Calu3 (cell line): ENCODE measurements around the gene UBE2E3. TPM values are rescaled to one million over a fixed set of nuclear protein-coding genes. Genes with fewer than 3 reads are reported as not detected.

Experiments used
- BruUV-seq: library from RNA; stranded (reverse); fragments of 400-500 nt; replicated peaks from 2 replicates; lab custom pipeline; 2021; lab: Mats Ljungman, UMichigan
- CTCF ChIA-PET: fragments of 300-600 bp; sonication (Branson Sonifier 250); formaldehyde crosslinking; loops from one replicate; lab custom pipeline; 2022; ENCODE audit warnings: antibody characterized with exemption; lab: Charles Lee
- DNase-seq: peaks from one replicate; pipeline ENCODE4 v3.0.0; 2022
- H3K27ac Mint-ChIP-seq: one replicate; pipeline ENCODE4 v1.8.0; 2022; ENCODE audit warnings: mixed read lengths; ENCODE audit not compliant: unreplicated experiment
- H3K27me3 Mint-ChIP-seq: one replicate; pipeline ENCODE4 v1.8.0; 2022; ENCODE audit warnings: mixed read lengths; ENCODE audit not compliant: unreplicated experiment
- H3K36me3 Mint-ChIP-seq: one replicate; pipeline ENCODE4 v1.8.0; 2022; ENCODE audit warnings: mild to moderate bottlenecking, moderate library complexity, mixed read lengths; ENCODE audit not compliant: insufficient read depth, unreplicated experiment
- H3K4me1 Mint-ChIP-seq: one replicate; pipeline ENCODE4 v1.8.0; 2022; ENCODE audit warnings: mild to moderate bottlenecking, low read depth, mixed read lengths; ENCODE audit not compliant: unreplicated experiment
- H3K4me3 Mint-ChIP-seq: one replicate; pipeline ENCODE4 v1.8.0; 2022; ENCODE audit warnings: mild to moderate bottlenecking, low read depth, moderate library complexity, mixed read lengths; ENCODE audit not compliant: unreplicated experiment
- H3K9me3 Mint-ChIP-seq: one replicate; pipeline ENCODE4 v1.8.0; 2022; ENCODE audit warnings: low read depth, mixed read lengths; ENCODE audit not compliant: unreplicated experiment
- intact Hi-C: fragments of 100-400 bp; cut with micrococcal nuclease; formaldehyde crosslinking; loops from one replicate; pipeline ENCODE4 v1.10.0; 2022; ENCODE audit not compliant: unreplicated experiment
- total RNA-seq: library from RNA; stranded (reverse); gene quantifications from 2 replicates; pipeline ENCODE4 v1.2.3, GENCODE V29; 2022
- TF ChIP-seq, protein P1 (sequence below): fragments of 200-600 bp; IDR thresholded peaks from one replicate; pipeline ENCODE4 v1.8.0; 2022; ENCODE audit warnings: antibody characterized with exemption; ENCODE audit not compliant: unreplicated experiment

The UBE2E3 gene
- total RNA-seq, 1 experiment from 2014 or later, result 64.3 TPM

DNA sequence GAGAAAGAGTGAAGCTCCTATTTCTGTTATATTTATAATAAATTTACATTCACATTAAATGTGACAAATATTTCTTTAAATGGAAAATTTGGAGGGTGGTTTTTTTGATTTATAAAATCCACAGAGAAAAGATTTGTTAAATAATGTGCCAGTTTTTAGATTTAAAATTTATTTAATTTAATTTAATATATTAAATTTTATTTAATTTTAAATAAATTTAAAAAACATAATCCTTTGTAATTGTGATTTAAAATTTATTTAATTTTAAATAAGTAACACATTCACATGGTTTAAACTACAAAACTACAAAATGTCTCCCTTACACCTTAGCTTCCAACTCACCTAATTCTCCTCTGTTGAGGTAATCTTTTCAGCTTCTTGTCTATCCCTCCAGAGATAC, 123.3 kb downstream of the UBE2E3 start:
- intact Hi-C loops, result loop anchor here (1.0 to 5.0 kb wide), 5 partner anchors 363 to 1029 kb away; no protein-coding TSS in a partner anchor
- Mint-ChIP-seq H3K27ac (no peak overlapping the region), H3K27me3 (no peaks in the 10 kb centered on the region), H3K4me3 (no peak overlapping the region), H3K36me3 (no peaks in the 10 kb centered on the region), H3K9me3 (no peaks in the 10 kb centered on the region), H3K4me1 (peaks cover 9% of the 10 kb centered on the region)
- no peak for DNase-seq
- TF ChIP-seq, protein P1, sequence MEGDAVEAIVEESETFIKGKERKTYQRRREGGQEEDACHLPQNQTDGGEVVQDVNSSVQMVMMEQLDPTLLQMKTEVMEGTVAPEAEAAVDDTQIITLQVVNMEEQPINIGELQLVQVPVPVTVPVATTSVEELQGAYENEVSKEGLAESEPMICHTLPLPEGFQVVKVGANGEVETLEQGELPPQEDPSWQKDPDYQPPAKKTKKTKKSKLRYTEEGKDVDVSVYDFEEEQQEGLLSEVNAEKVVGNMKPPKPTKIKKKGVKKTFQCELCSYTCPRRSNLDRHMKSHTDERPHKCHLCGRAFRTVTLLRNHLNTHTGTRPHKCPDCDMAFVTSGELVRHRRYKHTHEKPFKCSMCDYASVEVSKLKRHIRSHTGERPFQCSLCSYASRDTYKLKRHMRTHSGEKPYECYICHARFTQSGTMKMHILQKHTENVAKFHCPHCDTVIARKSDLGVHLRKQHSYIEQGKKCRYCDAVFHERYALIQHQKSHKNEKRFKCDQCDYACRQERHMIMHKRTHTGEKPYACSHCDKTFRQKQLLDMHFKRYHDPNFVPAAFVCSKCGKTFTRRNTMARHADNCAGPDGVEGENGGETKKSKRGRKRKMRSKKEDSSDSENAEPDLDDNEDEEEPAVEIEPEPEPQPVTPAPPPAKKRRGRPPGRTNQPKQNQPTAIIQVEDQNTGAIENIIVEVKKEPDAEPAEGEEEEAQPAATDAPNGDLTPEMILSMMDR, result no peak
- no TSS peak for BruUV-seq
- CTCF ChIA-PET, result interaction anchor here (2.4 kb wide), 1 partner anchor 611 kb away, joined by 8 read pairs; no protein-coding TSS in a partner anchor

DNA sequence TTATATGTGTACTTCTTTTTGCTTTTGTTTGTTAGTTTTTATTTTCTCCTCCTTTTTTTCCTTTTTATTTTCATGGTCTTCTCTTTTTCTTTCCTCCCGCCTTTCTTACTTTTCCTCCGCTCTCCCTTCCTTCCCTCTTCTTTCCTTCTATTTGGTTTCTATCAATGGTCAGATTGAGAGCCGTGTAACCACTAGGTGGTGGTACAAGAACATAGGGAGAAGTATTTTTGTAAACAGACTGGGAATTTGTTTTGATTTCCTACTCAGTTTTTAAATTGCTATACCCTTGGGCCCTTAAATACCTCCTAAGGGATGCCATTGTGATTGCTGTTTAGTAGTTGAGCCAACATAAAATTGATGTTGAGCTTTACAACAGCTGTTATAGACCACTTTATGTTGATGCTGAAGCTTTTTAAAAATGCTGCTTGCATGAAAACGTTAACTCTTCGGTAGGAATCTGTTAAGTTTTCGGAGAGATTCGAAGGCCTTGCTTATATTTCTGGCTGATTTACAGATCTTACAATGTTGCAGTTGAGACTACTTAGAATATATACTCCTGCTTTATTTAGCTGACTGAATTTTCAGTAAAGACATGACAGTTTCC, 124.2 kb downstream of the UBE2E3 start:
- peaks cover 9% of the 10 kb centered on the region for H3K4me1 Mint-ChIP-seq
- no peak overlapping the region for H3K4me3 Mint-ChIP-seq
- no TSS peak for BruUV-seq
- H3K27me3 Mint-ChIP-seq, result no peaks in the 10 kb centered on the region
- TF ChIP-seq, protein P1, result peak; percentile 68
- H3K36me3 Mint-ChIP-seq, result no peaks in the 10 kb centered on the region
- peaks cover 1% of the 10 kb centered on the region for H3K9me3 Mint-ChIP-seq
- intact Hi-C loops, result loop anchor here (1.0 to 5.0 kb wide), 6 partner anchors 362 to 1028 kb away; no protein-coding TSS in a partner anchor
- H3K27ac Mint-ChIP-seq, result no peak overlapping the region
- CTCF ChIA-PET, result interaction anchor here (1.0 to 2.4 kb wide), 2 partner anchors 362 to 610 kb away, joined by 6 to 8 read pairs; no protein-coding TSS in a partner anchor
- peak; percentile 39 for DNase-seq

DNA sequence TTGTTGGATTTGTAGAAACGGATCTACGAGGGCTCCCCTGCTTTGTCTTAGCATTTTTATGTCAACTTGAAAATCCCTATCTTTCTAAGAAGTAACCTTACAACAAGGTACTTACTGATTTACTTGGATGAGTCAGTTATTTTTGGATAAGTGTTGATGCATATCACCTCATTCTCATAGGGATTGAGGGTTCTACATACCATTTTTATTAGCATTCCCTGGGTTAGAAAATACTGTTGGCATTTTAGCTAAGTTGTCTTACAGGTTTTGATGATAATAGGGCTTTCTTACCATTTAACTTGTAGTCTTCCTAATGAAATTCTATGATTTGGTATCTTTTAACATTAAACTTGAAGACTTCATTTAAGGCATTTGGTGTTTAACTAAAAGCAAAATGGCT, 125.2 kb downstream of the UBE2E3 start:
- Mint-ChIP-seq H3K9me3 (peaks cover 4% of the 10 kb centered on the region), H3K4me1 (peaks cover 9% of the 10 kb centered on the region), H3K27ac (no peak overlapping the region), H3K27me3 (no peaks in the 10 kb centered on the region), H3K4me3 (no peak overlapping the region), H3K36me3 (no peaks in the 10 kb centered on the region)
- TF ChIP-seq, protein P1, result no peak
- BruUV-seq, result no TSS peak
- CTCF ChIA-PET, result interaction anchor here (2.4 kb wide), 1 partner anchor 609 kb away, joined by 8 read pairs; no protein-coding TSS in a partner anchor
- DNase-seq, result no peak
- intact Hi-C loops, result loop anchor here (2.0 to 5.0 kb wide), 2 partner anchors 981 to 987 kb away; no protein-coding TSS in a partner anchor

DNA sequence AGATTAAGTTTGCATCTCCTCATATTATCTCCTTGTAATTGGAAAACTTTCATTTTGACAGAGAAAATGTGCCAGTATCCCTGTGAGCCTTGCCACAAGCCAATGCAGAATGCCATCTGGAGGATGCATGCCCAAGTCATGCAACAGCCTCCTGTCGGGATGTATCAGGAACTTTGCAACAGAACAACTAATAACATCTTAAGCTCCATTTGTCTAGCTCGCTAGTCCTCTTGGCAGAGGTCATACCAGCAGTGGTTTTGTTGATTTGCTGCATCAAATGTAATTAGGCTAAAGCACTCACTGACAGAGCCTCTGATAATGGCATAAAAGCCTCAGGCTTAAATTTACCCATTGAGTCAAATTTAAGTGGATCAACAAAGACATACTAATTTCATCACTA, 125.8 kb downstream of the UBE2E3 start:
- H3K4me1 Mint-ChIP-seq, result peaks cover 9% of the 10 kb centered on the region
- CTCF ChIA-PET, result no interaction called here
- TF ChIP-seq, protein P1, result no peak
- H3K9me3 Mint-ChIP-seq, result peaks cover 4% of the 10 kb centered on the region
- intact Hi-C loops, result loop anchor here (5.0 kb wide), 1 partner anchor 986 kb away; no protein-coding TSS in a partner anchor
- no peak for DNase-seq
- H3K4me3 Mint-ChIP-seq, result no peak overlapping the region
- no peaks in the 10 kb centered on the region for H3K36me3 Mint-ChIP-seq
- no TSS peak for BruUV-seq
- H3K27ac Mint-ChIP-seq, result no peak overlapping the region
- H3K27me3 Mint-ChIP-seq, result no peaks in the 10 kb centered on the region
